Neural crest cell (in vitro differentiated cells): Measurements from ENCODE around the gene MYL5. TPM values are rescaled to one million over a fixed set of nuclear protein-coding genes. Genes with fewer than 3 reads are reported as not detected.

Source experiments
- DNase-seq: peaks from one replicate; pipeline ENCODE4 v3.0.0; 2021; ENCODE audit warnings: low read depth, mixed read lengths, low spot score
- H3K27ac Mint-ChIP-seq: one replicate; pipeline ENCODE4 v1.8.0; 2021; ENCODE audit warnings: mild to moderate bottlenecking, mixed read lengths; ENCODE audit not compliant: unreplicated experiment
- H3K27me3 Mint-ChIP-seq: 2 replicates; pipeline ENCODE4 v1.8.0; 2021; ENCODE audit warnings: low read depth, mild to moderate bottlenecking, mixed read lengths
- H3K36me3 Mint-ChIP-seq: 2 replicates; pipeline ENCODE4 v1.8.0; 2021; ENCODE audit warnings: low read depth, mild to moderate bottlenecking, mixed read lengths
- H3K4me1 Mint-ChIP-seq: 2 replicates; pipeline ENCODE4 v1.8.0; 2021; ENCODE audit warnings: mixed read lengths
- H3K4me3 Mint-ChIP-seq: one replicate; pipeline ENCODE4 v1.8.0; 2021; ENCODE audit warnings: mild to moderate bottlenecking, mixed read lengths
- H3K9me3 Mint-ChIP-seq: 2 replicates; pipeline ENCODE4 v1.8.0; 2021; ENCODE audit warnings: mixed read lengths
- CTCF ChIP-seq: fragments of 200-600 bp; sonication (generic); conservative IDR thresholded peaks from 2 replicates; pipeline ENCODE4 v1.5.0; 2021; ENCODE audit warnings: antibody characterized with exemption, mild to moderate bottlenecking
- total RNA-seq: library from RNA; stranded (reverse); gene quantifications from 2 replicates; pipeline ENCODE4 v1.2.1, GENCODE V29; 2021

Gene MYL5
- total RNA-seq, 1 donor from 2014 or later: 10.8 TPM

GRCh38 chr4:718460-718859 lies 44.1 kb downstream of the MYL5 start:
- H3K9me3 Mint-ChIP-seq: no peaks in the 10 kb centered on the region
- no peak for DNase-seq
- no peak overlapping the region for H3K27ac Mint-ChIP-seq
- H3K4me3 Mint-ChIP-seq: no peak overlapping the region
- peaks cover 6% of the 10 kb centered on the region for H3K4me1 Mint-ChIP-seq
- H3K36me3 Mint-ChIP-seq: peaks cover 9% of the 10 kb centered on the region
- no peaks in the 10 kb centered on the region for H3K27me3 Mint-ChIP-seq
- no peak for TF ChIP-seq CTCF

GRCh38 chr4:720111-720860 lies 45.9 kb downstream of the MYL5 start:
- H3K9me3 Mint-ChIP-seq: no peaks in the 10 kb centered on the region
- H3K4me1 Mint-ChIP-seq: peaks cover 6% of the 10 kb centered on the region
- peaks cover 7% of the 10 kb centered on the region for H3K36me3 Mint-ChIP-seq
- H3K27ac Mint-ChIP-seq: no peak overlapping the region
- peak overlapping the region; percentile 19 for H3K4me3 Mint-ChIP-seq
- H3K27me3 Mint-ChIP-seq: no peaks in the 10 kb centered on the region
- TF ChIP-seq CTCF: no peak
- no peak for DNase-seq

GRCh38 chr4:721261-722168 lies 47.2 kb downstream of the MYL5 start:
- H3K36me3 Mint-ChIP-seq: peaks cover 7% of the 10 kb centered on the region
- TF ChIP-seq CTCF: no peak
- no peak for DNase-seq
- H3K9me3 Mint-ChIP-seq: no peaks in the 10 kb centered on the region
- H3K4me3 Mint-ChIP-seq: no peak overlapping the region
- peaks cover 8% of the 10 kb centered on the region for H3K4me1 Mint-ChIP-seq
- peak overlapping the region; percentile 12 for H3K27ac Mint-ChIP-seq
- H3K27me3 Mint-ChIP-seq: no peaks in the 10 kb centered on the region

GRCh38 chr4:722169-722725 lies 47.9 kb downstream of the MYL5 start:
- no peak for DNase-seq

More at GRCh38 chr4:722169-722725, 47.9 kb downstream of the MYL5 start:
- H3K36me3 Mint-ChIP-seq: peaks cover 7% of the 10 kb centered on the region
- H3K27me3 Mint-ChIP-seq: no peaks in the 10 kb centered on the region
- H3K27ac Mint-ChIP-seq: no peak overlapping the region
- H3K4me1 Mint-ChIP-seq: peaks cover 13% of the 10 kb centered on the region
- no peak for TF ChIP-seq CTCF
- H3K4me3 Mint-ChIP-seq: no peak overlapping the region
- no peaks in the 10 kb centered on the region for H3K9me3 Mint-ChIP-seq
